HG03354 (cell line): ENCODE measurements around the gene ERN2.
"Not testable (repeated sequence)": the region's sequence is repeated elsewhere in the genome, so short reads cannot be mapped to it uniquely, and the experiment has no call there.

ENCODE experiments used
- ATAC-seq: cut with Tn5 transposase; IDR thresholded peaks from one replicate; pipeline ENCODE4 v1.9.1; 2021; ENCODE audit warnings: mild to moderate bottlenecking; ENCODE audit not compliant: unreplicated experiment, poor library complexity, severe bottlenecking

ERN2 gene

GRCh38 chr16:23712976-23713375, at the start of gene ERN2:
Gene ERN2, minus strand, starts transcription at chr16:23713222. Its CDS starts 35 bp downstream, at chr16:23713187.
- no peak for ATAC-seq

DNA sequence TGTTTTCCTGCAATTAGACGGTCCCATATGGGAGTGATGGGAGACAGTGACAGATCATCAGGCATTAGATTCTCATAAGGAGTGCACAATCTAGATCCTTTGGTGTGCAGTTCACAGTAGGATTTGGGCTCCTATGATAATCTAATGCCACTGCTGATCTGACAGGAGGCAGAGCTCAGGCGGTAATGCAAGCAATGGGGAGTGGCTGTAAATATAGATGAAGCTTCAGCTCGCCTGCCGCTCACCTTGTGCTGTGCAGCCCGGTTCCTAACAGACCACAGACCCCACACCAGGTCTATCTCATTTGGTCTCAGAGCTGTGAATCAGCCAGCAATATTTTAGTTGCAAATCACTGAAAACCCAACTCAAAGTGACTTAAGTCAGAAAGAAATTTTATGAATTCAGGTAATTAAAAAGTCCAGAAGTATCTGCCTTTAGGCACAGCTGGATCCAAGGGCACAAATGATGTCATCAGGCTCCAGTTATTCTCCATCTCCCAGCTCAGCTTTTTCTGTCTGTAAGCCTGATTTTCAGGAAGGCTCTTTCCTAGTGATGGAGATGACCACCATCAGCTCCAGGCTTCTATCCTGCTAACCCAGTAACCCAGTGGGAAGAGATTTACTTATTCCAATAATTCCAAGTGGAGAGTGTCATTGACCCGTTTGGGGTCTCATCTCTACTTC, 45.1 kb upstream of the ERN2 start:
- no peak for ATAC-seq

- ATAC-seq, result no peak
Observed at GRCh38 chr16:23757116-23757515, 44.1 kb upstream of the ERN2 start.

GRCh38 chr16:23755484-23755809, 42.4 kb upstream of the ERN2 start:
- ATAC-seq, result no peak

GRCh38 chr16:23754594-23755483, 41.8 kb upstream of the ERN2 start, which contains the start of gene CHP2:
Gene CHP2, plus strand, starts transcription at chr16:23755026. Its CDS starts 24 bp downstream, at chr16:23755050.
- ATAC-seq, result no peak

DNA sequence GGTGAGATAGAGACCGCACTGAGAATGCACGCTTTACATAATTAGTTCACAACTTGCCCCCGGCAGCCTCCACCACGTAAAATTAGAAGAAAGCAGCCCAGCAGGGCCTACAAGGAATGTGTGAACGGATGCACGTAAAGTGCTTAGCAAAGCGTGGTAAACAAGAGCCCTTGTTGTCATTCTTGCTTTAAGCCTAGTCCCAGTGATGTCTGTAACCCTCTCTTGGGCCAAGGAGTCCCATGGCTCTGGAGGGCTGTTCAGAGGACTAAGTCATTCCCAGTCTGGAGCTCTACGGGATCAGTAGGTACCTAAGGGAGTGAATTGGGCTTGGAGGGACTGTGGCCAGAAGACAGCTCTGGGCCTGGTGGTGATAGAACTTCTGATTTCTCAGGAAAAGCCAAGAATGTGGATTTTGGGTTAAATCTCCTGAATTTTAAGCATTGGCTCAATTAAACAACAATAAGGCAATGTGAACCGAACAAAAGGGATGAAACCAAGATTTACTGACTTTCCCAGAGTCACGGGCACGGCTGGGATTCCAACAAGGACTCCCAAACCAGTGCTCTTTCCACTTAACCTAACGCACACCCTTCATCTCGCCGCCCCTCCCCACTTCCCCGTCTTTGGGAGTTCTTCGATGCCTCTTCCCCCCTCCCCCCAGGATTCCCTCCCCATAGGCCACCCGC, 41.0 kb upstream of the ERN2 start:
- ATAC-seq, result no peak

- ATAC-seq, result not testable (repeated sequence)
Observed at GRCh38 chr16:23751053-23751452, 38.0 kb upstream of the ERN2 start.

- ATAC-seq, result no peak
Observed at GRCh38 chr16:23748630-23749029, 35.6 kb upstream of the ERN2 start.

GRCh38 chr16:23745263-23745662, 32.2 kb upstream of the ERN2 start:
- no peak for ATAC-seq

GRCh38 chr16:23742766-23743165, 29.7 kb upstream of the ERN2 start:
- no peak for ATAC-seq

DNA sequence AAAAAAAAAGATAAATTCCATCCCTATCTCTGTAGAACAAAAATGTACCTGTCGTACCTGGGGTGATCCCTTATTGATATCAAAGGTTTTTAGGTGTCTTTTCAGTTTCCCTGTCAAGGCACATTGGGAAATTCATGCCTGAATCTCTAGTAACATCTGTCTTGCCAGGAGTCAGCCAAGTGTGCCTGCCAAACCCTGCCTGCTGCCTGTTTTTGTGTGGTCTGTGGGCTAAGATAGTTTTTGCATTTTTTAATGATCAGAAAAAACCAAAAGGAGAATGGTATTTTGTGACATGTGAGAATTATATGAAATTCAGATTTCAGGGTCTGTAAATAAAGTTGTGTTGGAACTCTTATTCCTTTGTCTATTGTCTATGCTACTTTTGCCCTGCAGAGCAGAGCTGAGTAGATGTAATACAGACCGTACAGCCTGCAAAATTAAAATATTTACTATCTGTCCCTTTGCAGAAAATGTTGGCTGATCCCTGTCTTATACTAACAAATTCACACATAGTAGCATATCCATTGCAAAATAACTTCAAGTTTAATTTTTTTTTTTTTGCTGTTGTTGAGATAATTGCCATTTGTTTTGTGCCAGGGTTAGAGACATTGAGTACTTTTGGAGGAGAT, 28.8 kb upstream of the ERN2 start:
- no peak for ATAC-seq

- ATAC-seq, result no peak
Observed at GRCh38 chr16:23739516-23739915, 26.5 kb upstream of the ERN2 start.

DNA sequence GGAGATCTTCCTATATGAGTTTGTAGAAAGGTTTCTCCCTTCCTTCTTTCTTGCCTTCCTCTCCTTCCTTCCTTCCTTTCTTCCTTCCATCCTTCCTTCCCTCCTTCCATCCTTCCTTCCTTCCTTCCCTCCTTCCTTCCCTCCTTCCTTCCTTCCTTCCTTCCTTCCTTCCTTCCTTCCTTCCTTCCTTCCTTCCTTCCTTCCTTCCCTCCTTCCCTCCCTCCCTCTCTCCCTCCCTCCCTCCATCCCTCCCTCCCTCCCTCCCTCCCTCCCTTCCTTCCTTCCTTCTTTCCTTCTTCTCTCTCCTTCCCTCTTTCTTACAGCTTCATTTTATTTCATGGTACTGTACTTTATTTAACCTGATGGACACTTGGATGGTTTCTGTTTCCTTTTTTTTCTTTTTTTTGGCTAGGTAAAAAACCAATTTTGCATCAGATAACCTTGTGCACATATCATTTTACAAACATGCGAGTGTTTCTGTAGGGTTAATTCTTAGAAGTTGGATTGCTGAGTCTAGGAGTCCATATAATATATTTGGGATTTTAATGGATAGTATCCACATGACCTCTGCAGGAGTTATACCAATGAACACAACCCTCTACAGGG, 24.5 kb upstream of the ERN2 start:
- not testable (repeated sequence) for ATAC-seq

GRCh38 chr16:23734176-23734893, 21.3 kb upstream of the ERN2 start:
- no peak for ATAC-seq

- ATAC-seq, result no peak
Observed at GRCh38 chr16:23729503-23730424, 16.7 kb upstream of the ERN2 start.

- no peak for ATAC-seq
Observed at GRCh38 chr16:23728112-23728477, 15.1 kb upstream of the ERN2 start.

- no peak for ATAC-seq
Observed at GRCh38 chr16:23726710-23727109, 13.7 kb upstream of the ERN2 start.

GRCh38 chr16:23724785-23725131, 11.7 kb upstream of the ERN2 start:
- no peak for ATAC-seq
